Right ventricle myocardium superior (tissue), 1 donor: ENCODE results near the gene DMRTA2. TPM values are rescaled to one million over a fixed set of nuclear protein-coding genes. Genes with fewer than 3 reads are reported as not detected.
"Not testable (repeated sequence)": the region's sequence is repeated elsewhere in the genome, so short reads cannot be mapped to it uniquely, and the experiment has no call there.

Experiments used
- ATAC-seq: fragments of 200-7000 bp; cut with Tn5 transposase; one replicate; pipeline ENCODE4 v1.9.1; 2020; ENCODE audit warnings: mild to moderate bottlenecking; ENCODE audit not compliant: poor library complexity
- DNase-seq: peaks from one replicate; pipeline ENCODE4 v3.0.0-alpha.2; 2020
- intact Hi-C: fragments of 100-400 bp; cut with DNase I; formaldehyde crosslinking; loops from one replicate; pipeline ENCODE4 v1.11.2; 2022
- total RNA-seq: library from RNA; stranded (reverse); fragmentation: NEBNext Ultra II Directional; extraction: Animal tissue kit (Norgen Biotek cat#: 25700); gene quantifications from one replicate; pipeline ENCODE4 v1.2.1, GENCODE V29; 2021
- donor health status: DM: no; HTN: yes; CAD: no; lungs with severe emphysema.

The DMRTA2 gene
- total RNA-seq, 1 donor from 2014 or later = not detected

DNA sequence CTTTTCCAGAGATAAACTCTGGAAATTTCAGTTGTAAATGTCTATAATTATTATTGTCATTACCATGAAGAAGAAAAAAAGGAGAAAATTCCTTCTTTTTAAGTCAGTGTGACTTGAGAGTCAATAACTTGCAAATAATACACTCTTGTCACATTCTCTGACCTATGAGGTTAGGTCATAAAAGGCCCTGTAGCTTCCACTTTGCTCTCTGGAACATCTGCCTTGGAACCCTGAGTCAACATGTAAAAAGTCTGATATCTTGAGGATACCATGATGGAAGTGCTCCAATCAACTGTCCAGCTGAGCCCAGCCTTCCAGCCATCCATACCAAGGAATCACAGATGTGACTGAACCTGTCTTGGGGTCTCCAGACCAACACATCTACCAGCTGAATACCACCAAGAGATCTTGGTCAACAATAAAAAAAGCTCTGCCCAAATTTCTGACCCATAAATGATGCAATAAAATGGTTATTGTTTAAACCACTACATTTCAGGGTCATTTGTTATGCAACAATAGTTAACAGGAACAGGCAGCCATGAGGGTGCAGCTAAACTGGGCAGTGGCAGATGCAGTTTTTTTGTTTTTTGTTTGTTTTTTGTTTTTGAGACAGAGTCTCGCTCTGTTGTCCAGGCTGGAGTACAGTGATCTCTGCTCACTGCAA lies 10.3 kb downstream of the DMRTA2 start:
- ATAC-seq = no peak
- DNase-seq = no peak
- intact Hi-C loops = no loop called here

DNA sequence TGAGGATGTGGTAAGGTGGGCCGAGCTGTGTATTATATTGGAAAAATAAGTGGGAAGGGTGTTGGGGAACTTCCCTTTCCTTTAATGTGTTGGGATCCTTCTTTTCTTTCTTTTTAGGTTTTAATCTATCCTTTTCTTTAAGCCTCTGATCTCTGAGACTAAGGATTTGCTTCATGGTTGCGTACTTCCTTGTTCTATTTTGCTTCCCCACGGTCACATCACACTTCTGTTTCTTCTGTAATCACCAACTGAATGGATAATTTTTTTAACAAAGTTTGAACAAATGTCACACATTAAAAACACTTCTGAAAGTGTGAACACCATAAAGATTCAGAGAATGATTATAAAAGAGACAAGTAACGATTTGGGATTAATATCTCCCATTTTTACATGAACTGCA lies 17.4 kb downstream of the DMRTA2 start:
- intact Hi-C loops = no loop called here
- DNase-seq (no peak), ATAC-seq (no peak)

DNA sequence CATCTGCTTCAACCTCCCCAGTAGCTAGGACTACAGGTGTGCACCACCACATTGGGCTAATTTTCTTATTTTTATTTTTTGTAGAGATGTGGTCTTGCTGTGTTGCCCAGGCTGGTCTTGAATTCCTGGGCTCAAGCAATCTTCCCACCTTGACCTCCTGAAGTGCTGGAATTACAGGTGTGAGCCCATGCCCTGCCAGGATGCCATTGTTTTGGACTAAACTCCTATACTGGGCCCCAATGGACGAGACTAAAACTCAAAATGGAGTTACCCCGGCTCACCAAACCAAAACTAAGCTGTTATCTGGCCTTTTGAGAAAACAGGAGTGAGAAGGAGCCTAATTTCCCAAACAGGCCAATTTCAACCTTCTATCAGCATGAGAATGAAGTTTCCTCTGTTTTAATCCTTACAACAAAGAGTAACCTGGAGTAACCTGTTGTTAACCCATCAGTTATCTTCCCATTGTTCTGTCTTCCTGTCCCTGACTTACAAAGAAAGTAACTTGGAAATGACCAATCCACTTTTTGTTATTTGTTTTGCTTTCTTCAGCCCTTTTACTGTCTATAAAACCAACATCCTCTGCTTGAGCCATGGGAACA lies 29.6 kb downstream of the DMRTA2 start:
- intact Hi-C loops = no loop called here
- no peak for DNase-seq
- no peak for ATAC-seq

DNA sequence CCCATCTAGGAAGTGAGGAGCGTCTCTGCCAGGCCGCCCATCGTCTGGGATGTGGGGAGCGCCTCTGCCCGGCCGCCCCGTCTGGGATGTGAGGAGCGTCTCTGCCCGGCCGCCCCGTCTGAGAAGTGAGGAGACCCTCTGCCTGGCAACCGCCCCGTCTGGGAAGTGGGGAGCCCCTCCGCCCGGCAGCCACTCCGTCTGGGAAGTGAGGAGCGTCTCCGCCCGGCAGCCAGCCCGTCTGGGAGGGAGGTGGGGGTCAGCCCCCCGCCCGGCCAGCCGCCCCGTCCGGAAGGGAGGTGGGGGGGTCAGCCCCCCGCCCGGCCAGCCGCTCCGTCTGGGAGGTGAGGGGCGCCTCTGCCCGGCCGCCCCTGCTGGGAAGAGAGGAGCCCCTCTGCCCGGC lies 41.7 kb downstream of the DMRTA2 start:
- ATAC-seq, DNase-seq, intact Hi-C loops: not testable (repeated sequence)

DNA sequence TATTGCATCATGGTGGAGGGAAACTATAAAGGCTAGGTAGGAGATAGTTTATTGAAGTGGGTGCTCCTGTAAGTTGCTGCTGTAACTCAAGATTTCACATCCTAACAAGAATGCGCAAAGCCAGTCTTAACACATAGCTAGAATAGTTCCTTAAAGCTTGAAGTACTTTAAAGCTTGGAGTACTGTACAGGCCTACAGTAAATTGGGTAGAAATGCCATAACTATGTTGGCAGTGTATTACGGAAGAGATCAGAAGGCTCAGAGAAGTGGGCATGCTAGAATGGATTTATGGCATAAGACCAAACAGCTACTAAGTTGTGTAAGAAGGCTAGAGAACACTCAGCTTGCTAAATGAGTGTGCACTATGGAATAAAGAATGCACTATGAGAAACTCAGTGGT lies 44.5 kb downstream of the DMRTA2 start:
- intact Hi-C loops = no loop called here
- ATAC-seq (no peak), DNase-seq (no peak)

DNA sequence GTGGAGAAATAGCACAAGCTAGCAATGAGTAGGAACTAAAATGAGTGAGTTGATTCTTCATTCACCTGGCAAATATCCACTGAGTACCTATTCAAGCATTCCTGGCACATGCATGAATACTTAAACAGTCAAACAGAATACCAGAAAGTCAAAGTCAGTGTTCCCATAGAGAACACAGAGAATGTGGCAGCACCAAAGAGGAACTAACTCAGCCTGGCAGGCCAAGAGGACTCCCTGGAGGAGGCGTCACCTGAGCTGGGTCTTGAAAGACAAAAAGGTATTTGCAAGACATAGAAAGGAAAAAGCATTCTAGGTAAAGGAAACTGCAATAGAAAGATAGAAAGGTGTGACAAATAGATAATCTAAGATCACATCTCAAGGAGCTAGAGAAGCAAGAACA lies 49.7 kb downstream of the DMRTA2 start:
- no peak for ATAC-seq
- intact Hi-C loops = no loop called here
- DNase-seq = no peak

DNA sequence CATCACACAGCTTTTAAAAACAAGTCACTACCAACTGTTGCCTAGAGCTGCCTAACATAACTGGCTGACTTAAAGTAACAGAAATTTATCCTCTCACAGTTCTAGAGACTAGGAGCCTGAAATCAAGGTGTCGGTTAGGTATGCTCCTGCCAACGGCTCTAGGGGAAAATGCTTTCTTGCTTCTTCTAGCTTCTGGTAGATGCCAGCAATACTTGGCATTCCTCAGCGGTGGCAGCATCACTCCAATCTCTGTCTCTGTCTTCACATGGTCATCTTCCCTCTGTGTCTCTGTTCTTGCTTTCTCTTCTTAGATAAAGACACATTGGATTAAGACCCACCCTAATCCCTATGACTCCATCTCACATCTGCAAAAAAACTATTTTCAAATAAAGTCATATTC lies 51.5 kb downstream of the DMRTA2 start:
- ATAC-seq (no peak), DNase-seq (no peak)
- intact Hi-C loops = no loop called here

DNA sequence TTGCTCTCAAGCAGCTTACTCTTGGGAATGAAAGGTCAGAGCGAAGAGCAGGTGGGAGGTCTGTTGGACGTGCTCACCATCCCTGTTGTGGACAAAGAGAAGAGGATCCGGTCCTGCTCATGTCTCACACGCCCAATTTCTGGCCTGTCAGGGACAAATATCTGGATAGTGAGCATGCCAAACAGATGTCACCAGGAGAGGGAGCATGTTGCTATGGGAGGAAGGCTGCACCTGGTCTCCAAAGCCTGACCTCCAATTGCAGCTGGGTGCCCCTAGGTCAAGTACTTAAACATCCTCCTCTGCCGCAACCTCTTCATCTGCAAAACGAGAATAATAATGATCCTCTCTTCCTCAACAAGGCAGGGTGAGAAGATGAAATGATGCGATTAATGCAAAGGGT lies 53.4 kb downstream of the DMRTA2 start:
- DNase-seq (no peak), ATAC-seq (no peak)
- intact Hi-C loops = no loop called here

DNA sequence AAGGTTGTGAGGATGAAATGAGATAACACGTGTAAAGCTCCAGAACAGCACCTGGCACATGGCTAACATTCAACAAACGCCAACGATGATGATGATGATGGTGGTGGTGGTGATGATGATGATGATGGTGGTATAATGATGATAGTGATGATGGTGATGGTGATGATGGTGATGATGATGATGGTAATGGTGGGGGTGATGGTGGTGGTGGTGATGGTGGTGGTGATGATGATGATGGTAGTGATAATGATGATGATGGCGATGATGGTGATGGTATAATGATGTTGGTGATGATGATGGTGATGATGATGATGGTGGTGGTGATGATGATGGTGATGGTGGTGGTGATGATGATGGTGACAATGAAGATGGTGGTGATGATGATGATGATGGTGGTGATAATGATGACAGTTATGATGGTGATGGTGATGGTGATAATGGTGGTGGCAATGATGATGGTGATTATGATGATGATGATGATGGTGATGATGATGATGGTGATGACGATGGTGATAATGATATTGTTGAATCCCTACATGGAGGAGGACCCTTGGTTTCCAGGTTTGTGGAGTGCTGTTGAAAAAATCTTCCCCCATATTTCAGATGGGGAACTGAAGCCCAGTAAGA lies 54.1 kb downstream of the DMRTA2 start:
- DNase-seq (no peak), ATAC-seq (no peak)
- intact Hi-C loops = no loop called here

DNA sequence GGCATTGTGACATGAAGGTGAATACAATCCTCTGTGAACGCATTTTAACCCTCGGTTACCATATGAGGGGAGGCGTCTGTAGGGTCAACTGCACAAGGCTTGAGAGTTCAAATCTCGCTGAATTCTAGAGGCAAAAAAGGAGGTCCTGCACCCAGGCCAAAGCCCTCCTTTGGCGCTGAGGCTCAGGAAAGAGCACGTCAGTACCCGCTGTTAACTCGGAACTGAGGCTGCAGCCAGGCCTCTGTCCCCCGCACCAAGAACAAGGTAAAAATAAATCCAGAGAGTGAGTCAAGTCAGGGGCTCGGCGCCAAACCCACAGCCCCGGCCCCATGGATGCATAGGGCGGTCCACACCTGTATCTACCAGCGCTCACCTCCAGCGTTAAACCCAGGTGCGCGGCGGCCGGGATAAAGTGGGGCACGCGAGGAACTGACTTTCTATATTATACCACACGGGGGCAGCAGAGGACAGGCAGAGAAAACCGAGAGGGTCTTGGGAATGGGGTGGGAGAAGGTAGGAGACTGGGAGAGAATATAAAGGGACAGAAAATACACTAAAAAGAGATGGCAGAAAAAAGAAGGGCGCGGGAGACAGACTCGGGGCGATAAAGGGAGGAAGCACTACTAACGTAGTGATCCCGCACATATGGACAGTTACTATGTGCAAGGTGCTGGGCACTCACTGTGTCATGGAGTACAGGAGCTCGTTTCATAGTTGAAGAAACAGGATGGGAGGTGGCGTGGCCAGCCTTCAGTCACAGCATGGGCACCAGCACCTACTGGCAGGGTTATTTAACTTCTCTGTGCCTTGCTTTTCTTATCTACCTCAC lies 54.9 kb downstream of the DMRTA2 start:
- DNase-seq = no peak

More for the DNA sequence above, 54.9 kb downstream of the DMRTA2 start:
- intact Hi-C loops = no loop called here
- ATAC-seq = peak; percentile 57
